Loucy (cell line): Measurements from ENCODE around the gene ROR1.

Experiments
- H2AFZ ChIP-seq: fragments of 200-600 bp; sonication (generic); 2 replicates; pipeline ENCODE4 v1.6.0; 2016; ENCODE audit warnings: antibody characterized with exemption, mild to moderate bottlenecking, low read length, moderate library complexity
- H3F3A ChIP-seq: fragments of 200-600 bp; 2 replicates; pipeline ENCODE4 v1.6.0; 2016; ENCODE audit warnings: antibody characterized with exemption, low read depth, mild to moderate bottlenecking
- H3K27me3 ChIP-seq: fragments of 200-600 bp; sonication (generic); 2 replicates; pipeline ENCODE4 v1.6.1; 2014; ENCODE audit warnings: low read length, mild to moderate bottlenecking; ENCODE audit not compliant: insufficient read depth, poor library complexity, severe bottlenecking
- H3K36me3 ChIP-seq: fragments of 200-600 bp; sonication (generic); 2 replicates; pipeline ENCODE4 v1.6.1; 2016; ENCODE audit warnings: low read length; ENCODE audit not compliant: insufficient read depth
- H3K4me1 ChIP-seq: fragments of 200-600 bp; sonication (generic); 2 replicates; pipeline ENCODE4 v1.5.1; 2014; ENCODE audit warnings: low read length, mild to moderate bottlenecking; ENCODE audit not compliant: insufficient read depth, poor library complexity, severe bottlenecking
- H3K4me2 ChIP-seq: fragments of 200-600 bp; sonication (generic); 2 replicates; pipeline ENCODE4 v1.6.0; 2014; ENCODE audit warnings: antibody characterized with exemption, low read length, low read depth, mild to moderate bottlenecking; ENCODE audit not compliant: poor library complexity, severe bottlenecking
- H3K4me3 ChIP-seq: fragments of 200-600 bp; sonication (generic); 2 replicates; pipeline ENCODE4 v1.5.1; 2014; ENCODE audit warnings: low read length, mild to moderate bottlenecking, mixed read lengths; ENCODE audit not compliant: poor library complexity, severe bottlenecking
- H3K79me2 ChIP-seq: fragments of 200-600 bp; sonication (generic); 2 replicates; pipeline ENCODE4 v1.6.1; 2014; ENCODE audit warnings: low read length; ENCODE audit not compliant: insufficient read depth
- H3K9ac ChIP-seq: fragments of 200-600 bp; sonication (generic); 2 replicates; pipeline ENCODE4 v1.6.0; 2014; ENCODE audit warnings: mild to moderate bottlenecking, low read depth, low read length, moderate library complexity; ENCODE audit not compliant: poor library complexity, severe bottlenecking
- H3K9me2 ChIP-seq: fragments of 200-600 bp; sonication (generic); replicated peaks from 2 replicates; pipeline ENCODE4 v1.6.1; 2016; ENCODE audit warnings: low read depth, low read length, mixed read lengths
- H3K9me3 ChIP-seq: fragments of 200-600 bp; sonication (generic); 2 replicates; pipeline ENCODE4 v1.6.1; 2014; ENCODE audit warnings: mild to moderate bottlenecking, antibody characterized with exemption, low read length, low read depth; ENCODE audit not compliant: insufficient read depth
- H4K20me1 ChIP-seq: fragments of 200-600 bp; sonication (generic); 2 replicates; pipeline ENCODE4 v1.6.0; 2014; ENCODE audit warnings: antibody characterized with exemption, low read length, mild to moderate bottlenecking; ENCODE audit not compliant: insufficient read depth, poor library complexity, severe bottlenecking
- EZH2phosphoT487 ChIP-seq: fragments of 200-600 bp; IDR thresholded peaks from 2 replicates; pipeline ENCODE4 v1.6.1; 2018; ENCODE audit warnings: antibody characterized with exemption, mild to moderate bottlenecking, moderate library complexity, borderline replicate concordance
- TF ChIP-seq, protein P1 (sequence below): fragments of 200-600 bp; sonication (generic); conservative IDR thresholded peaks from 2 replicates; pipeline ENCODE4 v1.5.1; 2014; ENCODE audit warnings: mild to moderate bottlenecking, antibody characterized with exemption, low read length

The ROR1 gene

GRCh38 chr1:64062529-64062928, 288.7 kb downstream of the ROR1 start:
- Histone ChIP-seq H3K9ac (no peak overlapping the region), H2AFZ (no peak overlapping the region), H3F3A (no peaks in the 10 kb centered on the region), H3K36me3 (no peaks in the 10 kb centered on the region), H3K4me2 (no peak overlapping the region), H3K27me3 (no peaks in the 10 kb centered on the region), H3K79me2 (no peaks in the 10 kb centered on the region), H3K9me2 (no peaks in the 10 kb centered on the region), H4K20me1 (no peaks in the 10 kb centered on the region), H3K4me1 (peaks cover 7% of the 10 kb centered on the region), H3K9me3 (peaks cover 3% of the 10 kb centered on the region; the same call in 1 of the 2 replicates), H3K4me3 (no peak overlapping the region)
- TF ChIP-seq, protein P1, sequence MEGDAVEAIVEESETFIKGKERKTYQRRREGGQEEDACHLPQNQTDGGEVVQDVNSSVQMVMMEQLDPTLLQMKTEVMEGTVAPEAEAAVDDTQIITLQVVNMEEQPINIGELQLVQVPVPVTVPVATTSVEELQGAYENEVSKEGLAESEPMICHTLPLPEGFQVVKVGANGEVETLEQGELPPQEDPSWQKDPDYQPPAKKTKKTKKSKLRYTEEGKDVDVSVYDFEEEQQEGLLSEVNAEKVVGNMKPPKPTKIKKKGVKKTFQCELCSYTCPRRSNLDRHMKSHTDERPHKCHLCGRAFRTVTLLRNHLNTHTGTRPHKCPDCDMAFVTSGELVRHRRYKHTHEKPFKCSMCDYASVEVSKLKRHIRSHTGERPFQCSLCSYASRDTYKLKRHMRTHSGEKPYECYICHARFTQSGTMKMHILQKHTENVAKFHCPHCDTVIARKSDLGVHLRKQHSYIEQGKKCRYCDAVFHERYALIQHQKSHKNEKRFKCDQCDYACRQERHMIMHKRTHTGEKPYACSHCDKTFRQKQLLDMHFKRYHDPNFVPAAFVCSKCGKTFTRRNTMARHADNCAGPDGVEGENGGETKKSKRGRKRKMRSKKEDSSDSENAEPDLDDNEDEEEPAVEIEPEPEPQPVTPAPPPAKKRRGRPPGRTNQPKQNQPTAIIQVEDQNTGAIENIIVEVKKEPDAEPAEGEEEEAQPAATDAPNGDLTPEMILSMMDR = no peak
- TF ChIP-seq EZH2phosphoT487 = no peak

GRCh38 chr1:64062941-64063581, 289.2 kb downstream of the ROR1 start:
- Histone ChIP-seq H3K4me2 (no peak overlapping the region), H3K9me3 (peaks cover 3% of the 10 kb centered on the region; the same call in 1 of the 2 replicates), H3K4me3 (no peak overlapping the region), H3K9ac (no peak overlapping the region), H3K4me1 (peaks cover 7% of the 10 kb centered on the region), H3F3A (no peaks in the 10 kb centered on the region), H2AFZ (no peak overlapping the region), H3K9me2 (no peaks in the 10 kb centered on the region), H3K36me3 (no peaks in the 10 kb centered on the region), H3K27me3 (no peaks in the 10 kb centered on the region), H3K79me2 (no peaks in the 10 kb centered on the region), H4K20me1 (no peaks in the 10 kb centered on the region)
- TF ChIP-seq EZH2phosphoT487 = no peak
- TF ChIP-seq, protein P1 = no peak

DNA sequence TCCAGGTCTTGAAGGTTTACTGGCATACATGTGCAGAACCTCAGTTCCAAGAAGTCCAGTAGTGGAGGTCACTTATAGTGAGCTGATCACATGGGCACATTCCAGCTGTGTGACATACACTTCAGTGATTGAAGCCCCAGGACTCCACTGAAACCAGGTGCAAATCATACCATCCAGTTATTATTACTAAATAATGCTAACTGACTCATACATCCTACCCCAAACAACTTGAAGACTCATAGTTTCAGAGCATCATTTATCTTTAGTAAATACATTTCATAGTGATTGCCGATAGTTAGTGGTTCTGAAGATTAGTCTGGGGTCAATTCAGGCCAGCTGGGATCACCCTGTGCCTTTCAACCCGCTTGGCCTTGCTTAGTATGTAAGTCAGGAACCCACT, 291.8 kb downstream of the ROR1 start:
- Histone ChIP-seq H3F3A (no peaks in the 10 kb centered on the region), H3K9me3 (no peaks in the 10 kb centered on the region), H2AFZ (no peak overlapping the region), H3K9ac (no peak overlapping the region), H4K20me1 (no peaks in the 10 kb centered on the region), H3K4me3 (no peak overlapping the region), H3K36me3 (no peaks in the 10 kb centered on the region), H3K79me2 (no peaks in the 10 kb centered on the region), H3K4me1 (peaks cover 7% of the 10 kb centered on the region), H3K4me2 (no peak overlapping the region), H3K27me3 (no peaks in the 10 kb centered on the region), H3K9me2 (no peaks in the 10 kb centered on the region)
- TF ChIP-seq EZH2phosphoT487 = no peak
- TF ChIP-seq, protein P1 = no peak
